Kidney capillary endothelial cell (primary cell): ENCODE results near the gene PLA2G15.

Source experiments
- DNase-seq: peaks from one replicate; pipeline ENCODE4 v3.0.0-alpha.2; 2018; ENCODE audit warnings: low spot score

The PLA2G15 gene

DNA sequence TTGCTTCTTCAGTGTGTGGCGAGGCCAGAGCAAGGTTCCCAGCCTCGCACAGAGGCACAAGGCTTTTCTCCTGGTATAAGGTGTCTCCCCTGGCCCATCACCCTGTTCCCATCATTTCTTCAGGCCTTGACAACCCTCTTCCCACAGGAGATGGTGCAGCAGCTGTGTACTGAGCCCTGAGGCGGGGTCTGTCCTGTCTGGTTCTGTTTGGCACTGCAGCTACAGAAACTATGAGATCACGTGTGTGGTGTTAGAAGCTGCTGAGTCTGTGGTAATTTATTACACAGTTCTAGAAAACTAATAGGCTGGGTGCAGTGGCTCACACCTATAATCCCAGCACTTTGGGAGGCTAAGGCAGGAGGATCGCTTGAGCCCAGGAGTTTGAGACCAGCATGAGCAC, 7.2 kb downstream of the PLA2G15 start:
- no peak for DNase-seq

DNA sequence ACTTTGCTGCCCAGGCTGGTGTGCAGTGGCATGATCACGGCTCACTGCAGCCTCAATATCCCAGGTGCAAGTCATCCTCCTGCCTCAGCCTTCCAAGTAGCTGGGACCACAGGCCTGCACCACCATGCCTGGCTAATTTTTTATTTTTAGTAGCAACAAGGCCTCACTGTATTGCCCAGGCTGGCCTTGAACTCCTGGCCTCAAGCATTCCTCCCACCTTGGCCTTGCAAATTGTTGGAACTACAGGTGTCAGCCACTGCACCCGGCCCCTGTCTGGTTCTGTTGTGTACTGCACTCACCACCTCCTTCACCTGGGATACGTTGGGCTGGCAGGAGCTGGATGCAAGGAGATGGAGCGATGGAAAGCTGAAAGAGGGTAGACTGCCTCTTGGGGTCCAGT, 8.5 kb downstream of the PLA2G15 start:
- no peak for DNase-seq

DNA sequence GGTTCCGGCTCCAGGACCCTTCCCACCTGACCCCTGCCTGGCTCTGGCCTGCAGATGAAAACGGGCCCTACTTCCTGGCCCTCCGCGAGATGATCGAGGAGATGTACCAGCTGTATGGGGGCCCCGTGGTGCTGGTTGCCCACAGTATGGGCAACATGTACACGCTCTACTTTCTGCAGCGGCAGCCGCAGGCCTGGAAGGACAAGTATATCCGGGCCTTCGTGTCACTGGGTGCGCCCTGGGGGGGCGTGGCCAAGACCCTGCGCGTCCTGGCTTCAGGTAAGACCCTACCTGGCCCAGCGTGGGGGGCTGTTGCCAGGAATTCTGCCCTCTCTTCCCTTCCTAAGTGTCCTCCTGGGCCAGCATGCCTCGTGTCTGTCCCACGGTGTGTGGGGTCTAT, 10.5 kb downstream of the PLA2G15 start:
- DNase-seq: no peak

DNA sequence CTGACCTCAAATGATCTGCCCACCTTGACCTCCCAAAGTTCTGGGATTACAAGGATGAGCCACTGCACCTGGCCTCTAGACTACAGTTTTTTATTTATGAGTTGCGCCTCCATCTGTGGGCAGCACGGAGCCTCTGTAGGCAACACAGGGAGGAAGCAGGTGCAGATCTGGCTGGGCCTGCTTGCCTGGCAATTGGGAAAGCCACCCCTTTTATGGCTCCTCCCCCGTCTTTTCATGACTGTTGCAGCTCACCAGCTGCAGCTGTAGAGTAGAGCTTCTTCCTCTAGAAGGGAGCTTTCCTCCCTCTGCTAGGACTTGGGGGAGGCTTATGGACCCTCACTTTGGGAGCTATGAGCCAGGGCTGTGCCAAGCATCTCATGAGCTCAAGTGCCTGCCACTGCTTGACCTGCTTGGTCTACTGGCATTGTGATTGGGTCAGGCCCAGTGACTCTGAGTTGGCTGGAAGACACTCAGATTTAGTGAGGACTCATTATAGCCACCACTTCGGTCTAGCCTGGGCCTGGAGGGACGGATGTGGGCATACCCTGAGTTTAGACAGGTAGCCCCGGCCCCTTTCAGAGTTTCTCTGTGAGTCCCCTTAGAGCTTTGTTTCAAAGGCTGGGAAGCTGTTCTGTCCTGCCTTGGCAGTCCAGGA, 12.2 kb downstream of the PLA2G15 start:
- DNase-seq: no peak

DNA sequence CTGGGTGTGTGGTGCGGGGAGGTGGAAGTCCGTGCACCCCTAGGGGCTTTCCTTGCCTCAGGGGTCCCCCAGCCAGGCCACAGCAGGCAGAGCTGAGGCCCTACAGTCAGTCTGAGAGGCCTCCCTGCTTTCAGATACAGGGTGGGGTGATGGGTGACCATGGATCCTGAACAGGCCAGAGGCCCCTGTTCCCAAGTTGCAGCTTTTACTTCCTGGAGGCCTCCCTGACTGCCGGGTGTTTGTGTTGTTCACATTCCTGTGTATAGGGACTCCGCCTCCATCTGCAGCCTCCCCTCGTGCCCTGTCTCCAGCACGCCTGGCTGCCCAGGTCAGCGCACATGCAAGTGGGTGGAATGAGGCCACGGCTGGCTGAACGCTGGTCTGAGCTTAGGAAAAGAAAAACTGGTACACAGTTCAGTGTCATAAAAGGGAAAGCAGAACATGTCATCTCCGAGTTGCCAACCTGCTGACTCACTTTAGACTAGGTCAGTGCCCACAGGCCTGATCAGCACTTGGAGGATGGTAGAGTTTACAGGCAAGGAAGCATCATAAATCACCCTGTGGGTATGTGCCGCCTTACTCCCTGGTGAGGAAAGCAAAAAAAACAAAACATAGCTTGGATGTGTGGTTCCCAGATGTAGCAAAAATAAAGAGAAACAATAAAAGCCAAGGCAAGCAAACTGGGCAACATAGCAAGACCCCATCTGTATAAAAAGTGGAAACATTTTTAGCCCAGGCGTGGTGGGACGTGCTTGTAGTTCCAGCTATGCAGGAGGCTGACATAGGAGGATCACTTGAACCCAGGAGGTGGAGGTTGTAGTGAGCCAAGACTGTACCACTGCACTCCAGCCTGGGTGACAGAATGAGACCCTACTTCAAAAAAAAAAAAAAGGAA, 13.0 kb downstream of the PLA2G15 start:
- no peak for DNase-seq

DNA sequence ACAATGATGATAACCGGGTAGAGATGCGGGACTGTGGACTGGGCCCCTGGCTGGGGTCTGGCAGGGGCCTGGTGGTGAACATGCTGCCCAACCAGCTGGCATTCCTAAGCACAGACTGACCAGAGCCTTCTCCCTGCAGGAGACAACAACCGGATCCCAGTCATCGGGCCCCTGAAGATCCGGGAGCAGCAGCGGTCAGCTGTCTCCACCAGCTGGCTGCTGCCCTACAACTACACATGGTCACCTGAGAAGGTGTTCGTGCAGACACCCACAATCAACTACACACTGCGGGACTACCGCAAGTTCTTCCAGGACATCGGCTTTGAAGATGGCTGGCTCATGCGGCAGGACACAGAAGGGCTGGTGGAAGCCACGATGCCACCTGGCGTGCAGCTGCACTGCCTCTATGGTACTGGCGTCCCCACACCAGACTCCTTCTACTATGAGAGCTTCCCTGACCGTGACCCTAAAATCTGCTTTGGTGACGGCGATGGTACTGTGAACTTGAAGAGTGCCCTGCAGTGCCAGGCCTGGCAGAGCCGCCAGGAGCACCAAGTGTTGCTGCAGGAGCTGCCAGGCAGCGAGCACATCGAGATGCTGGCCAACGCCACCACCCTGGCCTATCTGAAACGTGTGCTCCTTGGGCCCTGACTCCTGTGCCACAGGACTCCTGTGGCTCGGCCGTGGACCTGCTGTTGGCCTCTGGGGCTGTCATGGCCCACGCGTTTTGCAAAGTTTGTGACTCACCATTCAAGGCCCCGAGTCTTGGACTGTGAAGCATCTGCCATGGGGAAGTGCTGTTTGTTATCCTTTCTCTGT, 14.0 kb downstream of the PLA2G15 start:
- no peak for DNase-seq

DNA sequence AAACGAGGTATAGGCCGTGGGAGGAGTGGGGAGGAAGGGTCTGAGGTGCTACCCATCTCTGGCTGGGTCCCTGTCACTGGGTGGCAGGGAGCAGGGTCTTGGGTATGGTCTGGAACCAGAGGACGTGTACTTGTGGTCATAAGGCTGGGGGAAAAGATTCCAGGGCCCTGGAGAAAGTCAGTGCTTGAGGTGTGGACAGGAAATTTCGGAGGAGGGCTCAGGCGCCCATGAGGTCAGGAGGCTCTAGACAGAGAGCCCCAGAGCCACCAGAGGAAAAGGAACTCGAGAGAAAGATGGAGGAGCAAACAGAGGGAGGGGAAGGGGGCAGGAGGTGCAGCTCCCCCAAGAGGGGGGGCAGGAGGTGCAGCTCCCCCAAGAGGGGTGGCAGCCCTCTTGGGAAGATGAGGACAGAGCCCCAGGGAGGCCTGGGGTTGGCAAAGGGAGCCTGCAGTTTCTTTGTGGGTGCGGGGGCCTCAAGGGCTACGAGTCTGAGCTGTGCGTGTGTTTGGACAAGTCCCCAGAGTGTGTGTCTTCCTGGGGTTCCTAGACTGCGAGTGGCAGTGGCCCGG, 18.5 kb downstream of the PLA2G15 start:
- no peak for DNase-seq

DNA sequence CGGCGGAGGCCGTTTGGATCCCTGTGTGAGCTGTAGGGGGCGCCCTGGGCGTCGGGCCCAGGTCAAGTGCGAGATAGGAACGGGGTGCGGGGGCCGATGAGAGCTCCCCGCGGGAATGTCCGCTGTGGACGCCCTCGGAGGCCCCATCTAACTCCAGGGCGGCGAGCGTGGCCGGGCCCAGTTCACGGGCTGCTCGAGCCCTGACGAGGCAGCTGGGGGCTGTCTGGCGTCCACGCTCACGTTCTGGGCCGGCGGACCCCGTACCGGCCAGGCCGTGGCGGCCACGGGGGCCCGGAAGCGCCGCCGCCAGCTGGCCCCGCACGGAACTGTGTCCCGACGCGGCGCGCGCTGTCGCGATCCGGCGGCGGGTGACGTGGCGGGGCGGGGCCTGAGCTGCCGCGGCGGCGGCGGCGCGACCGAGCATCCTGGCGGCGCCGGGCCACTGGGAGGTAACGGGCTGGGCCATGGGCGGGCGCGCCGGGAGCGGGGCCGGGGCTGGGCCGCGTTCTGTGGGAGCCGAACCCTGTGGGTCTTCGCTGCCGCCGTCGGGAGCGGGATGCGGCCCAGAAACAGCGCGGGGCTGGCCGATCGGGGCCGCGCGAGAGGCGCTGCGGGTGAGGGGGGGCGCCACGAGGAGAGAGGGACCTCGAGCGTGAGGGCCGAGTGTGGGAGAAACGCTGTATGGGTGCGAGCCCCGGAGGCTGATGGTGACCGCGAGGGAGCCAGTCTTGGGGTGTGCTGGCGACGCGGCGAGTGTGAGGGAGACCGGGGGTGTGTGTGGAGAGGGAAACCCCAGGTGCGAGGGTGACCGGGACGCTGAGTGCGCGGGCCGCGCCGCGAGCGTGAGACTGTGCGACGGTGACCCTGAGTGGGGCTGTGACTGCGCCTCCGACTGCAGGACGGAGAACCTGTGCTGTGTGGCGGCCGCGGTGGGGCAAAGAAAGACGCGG, 19.2 kb downstream of the PLA2G15 start, which contains the start of gene SLC7A6:
SLC7A6 (plus strand) TSS at position 399 of the 950 bp plus-strand sequence. CDS start 10,201 bp downstream, outside the sequence.
- peak; percentile 75 for DNase-seq

DNA sequence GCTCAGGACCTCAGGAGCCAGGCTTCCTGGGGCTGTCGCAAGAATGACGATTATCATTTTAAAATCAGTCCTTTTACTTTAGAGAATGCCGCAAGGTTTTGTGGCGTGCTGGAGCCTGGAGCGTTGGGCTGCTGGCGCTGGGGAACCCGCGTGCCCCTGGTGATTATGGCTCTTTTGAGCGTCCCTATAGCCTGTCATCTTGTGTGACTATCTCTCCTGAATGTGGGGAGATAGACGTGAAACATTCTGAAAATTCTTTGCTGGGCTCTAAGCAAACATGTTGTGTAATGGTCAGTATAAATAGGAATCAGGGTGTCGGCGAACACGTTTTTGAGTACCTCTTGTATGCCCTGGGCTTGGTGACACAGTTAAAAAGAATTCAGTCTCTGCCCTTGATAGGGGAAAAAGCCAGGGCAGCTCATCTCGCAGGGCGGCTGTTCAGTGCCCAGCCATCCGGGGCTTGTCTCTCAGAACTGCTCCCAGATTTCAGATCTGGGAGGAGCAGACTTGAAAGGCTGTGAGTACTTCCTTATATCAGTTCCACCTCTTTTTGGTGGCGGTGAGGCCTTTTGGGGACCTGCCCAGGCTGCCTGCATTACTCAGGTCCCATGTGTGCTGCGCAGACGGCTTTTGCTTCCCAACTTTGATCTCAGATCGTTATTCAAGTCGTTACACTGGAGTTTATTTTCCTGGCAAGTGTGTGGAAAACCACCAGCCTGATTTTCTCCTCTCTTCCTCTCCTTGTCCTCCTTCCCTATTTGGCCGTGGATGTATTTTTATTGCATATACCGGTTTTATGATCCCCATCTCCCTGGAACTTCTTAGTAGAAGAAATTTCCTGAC, 20.1 kb downstream of the PLA2G15 start:
- DNase-seq: peak; percentile 67

DNA sequence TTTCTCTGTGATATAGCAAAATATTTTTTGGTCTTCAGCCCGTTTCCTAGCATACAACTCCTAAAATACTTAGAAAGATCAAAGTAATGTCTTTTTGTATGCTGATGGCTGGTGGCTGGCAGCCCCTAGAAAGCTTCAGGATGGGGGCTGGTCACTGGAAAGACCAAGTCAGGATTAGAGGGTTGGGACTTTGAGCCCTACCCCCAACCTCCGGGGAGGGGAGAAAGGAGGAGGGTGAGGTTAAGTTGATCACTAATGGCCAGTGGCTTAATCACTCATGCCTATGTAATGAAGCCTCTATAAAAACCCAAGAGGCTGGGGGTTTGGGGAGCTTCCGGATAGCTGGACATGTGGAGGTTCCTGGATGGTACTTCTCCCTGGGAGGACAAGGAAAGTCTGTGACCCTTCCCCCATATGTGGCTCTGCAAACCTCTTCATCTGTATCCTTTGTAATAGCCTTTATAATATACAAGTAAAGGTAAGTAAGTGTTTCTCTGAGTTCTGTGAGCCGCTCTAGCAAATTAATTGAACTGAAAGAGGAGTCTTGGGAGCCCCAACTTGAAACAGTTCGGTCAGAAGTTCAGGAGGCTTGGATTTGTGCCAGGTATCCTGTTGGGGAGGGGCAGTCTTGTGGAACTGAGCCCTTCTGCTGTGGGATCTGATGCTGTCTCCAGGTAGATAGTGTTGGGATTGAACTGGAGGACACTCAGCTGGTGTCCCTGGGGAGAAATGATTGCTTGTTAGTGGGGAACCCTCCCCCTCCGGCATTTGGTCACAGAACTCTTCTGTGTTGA, 22.6 kb downstream of the PLA2G15 start:
- DNase-seq: no peak

DNA sequence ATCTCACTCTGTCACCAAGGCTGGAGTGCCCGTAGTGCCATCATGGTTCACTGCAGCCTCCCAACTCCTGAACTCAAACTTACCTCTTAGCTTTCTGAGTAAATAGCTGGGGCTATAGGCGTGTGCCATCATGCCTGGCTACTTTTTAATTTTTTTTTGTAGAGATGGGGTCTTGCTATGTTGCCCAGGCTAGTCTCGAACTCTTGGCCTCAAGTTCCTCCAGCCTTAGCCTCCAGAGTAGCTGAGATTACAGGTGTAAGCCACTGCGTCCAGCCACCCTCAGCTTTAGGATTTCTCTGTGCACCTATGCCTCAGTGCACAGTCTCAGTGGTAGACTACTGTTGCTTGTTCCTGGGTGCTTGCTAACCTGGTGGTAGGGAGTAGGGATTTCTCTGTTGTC, 24.6 kb downstream of the PLA2G15 start:
- no peak for DNase-seq

DNA sequence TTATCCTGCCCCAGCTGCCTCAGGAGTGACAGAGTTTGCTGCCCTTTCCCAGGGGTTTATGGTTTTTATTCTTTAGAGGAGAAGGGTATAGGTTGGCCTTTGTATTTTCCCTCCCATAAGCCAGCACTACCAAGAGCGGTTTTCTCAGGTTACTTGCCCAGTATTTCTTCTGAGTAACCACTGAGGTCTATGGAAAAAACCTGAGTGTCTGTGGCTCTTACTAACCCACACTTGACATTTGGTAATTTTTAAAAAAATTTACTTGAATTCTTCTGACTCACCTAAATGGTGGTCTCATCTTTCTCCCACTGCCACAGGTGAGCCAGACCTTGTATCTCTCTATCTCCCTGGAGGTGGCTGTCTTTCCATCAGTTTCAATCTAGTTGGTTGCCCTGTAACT, 25.2 kb downstream of the PLA2G15 start:
- no peak for DNase-seq

DNA sequence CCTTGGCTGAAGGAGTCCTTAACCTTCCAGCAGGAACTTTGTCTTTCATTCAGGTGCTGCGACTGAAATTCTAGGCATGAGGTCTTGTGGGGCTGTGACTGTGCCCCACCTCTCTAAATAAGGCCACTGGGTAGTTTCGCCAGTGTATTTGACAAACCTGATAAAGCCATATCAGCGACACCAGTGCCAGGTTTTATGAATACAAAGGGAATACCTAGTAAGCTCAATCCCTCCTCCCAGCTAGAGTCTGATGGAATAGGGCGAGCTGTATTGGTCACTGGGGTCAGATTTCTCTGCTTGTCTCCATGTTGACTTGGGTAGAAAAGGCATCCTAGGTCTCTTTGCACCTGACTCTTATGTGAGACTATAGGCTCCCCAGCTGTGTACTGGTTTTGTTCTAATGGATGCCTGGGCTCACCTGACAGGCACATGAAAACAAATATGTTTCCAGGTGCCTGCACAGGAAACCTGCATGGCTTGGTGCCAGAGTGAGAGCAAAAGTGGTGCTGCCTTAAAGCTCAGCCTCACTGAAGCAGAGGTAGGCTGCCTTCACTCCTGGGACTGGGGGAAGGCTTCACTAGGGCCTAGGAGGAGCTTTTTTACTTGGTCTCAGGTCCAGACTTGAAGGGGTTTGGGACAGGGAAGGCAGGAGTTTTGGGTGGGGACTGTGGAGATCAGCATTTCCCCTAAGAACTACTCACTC, 27.5 kb downstream of the PLA2G15 start:
- no peak for DNase-seq

DNA sequence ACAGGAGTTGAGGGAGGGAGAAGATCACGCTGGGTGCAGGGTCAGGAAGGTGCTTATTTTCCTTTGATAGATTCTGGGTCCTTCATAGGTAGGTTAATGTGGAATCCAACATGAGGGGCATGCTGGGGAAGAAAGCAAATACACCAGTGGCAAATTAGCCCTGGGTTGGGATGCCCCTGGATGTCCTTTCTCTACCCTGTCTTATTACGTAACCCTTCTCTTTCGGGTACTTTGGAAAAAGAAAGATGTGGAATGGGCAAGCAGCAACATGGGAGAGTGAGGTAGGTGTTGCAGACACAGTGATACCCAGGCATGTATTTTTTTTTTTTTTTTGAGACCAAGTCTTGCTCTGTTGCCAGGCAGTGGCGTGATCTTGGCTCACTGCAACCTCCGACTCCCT, 28.3 kb downstream of the PLA2G15 start:
- DNase-seq: no peak

DNA sequence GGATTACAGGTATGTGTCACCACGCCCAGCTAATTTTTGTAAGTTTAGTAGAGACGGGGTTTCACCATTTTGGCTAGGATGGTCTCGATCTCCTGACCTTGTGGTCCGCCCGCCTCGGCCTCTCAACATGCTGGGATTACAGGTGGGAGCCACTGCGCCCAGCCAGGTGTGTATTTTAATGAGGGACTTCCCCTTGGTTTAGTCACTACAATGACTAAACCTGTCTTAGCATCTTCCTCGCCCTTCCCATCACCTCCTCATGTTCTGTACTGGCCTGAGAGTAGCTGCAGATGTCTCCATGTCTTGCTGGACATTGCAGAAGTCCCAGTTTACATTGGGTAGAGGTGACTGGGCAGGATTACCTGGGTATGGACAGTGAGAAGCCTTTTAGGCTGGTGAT, 28.7 kb downstream of the PLA2G15 start:
- DNase-seq: no peak

DNA sequence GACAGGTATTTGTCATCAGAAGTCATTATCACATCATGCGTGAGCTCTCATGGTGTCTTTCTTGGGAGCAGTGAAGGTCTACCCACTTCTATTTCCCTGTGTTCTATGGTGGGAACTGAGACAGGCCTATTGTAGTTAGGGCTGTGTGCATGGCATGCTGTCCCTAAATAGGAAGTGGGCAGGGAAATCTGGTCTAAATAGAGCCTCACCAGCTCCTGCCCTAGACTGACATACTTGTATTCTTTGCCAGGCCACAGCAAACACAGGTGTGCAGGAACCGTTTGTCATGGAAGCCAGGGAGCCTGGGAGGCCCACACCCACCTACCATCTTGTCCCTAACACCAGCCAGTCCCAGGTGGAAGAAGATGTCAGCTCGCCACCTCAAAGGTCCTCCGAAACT, 29.3 kb downstream of the PLA2G15 start:
- no peak for DNase-seq

DNA sequence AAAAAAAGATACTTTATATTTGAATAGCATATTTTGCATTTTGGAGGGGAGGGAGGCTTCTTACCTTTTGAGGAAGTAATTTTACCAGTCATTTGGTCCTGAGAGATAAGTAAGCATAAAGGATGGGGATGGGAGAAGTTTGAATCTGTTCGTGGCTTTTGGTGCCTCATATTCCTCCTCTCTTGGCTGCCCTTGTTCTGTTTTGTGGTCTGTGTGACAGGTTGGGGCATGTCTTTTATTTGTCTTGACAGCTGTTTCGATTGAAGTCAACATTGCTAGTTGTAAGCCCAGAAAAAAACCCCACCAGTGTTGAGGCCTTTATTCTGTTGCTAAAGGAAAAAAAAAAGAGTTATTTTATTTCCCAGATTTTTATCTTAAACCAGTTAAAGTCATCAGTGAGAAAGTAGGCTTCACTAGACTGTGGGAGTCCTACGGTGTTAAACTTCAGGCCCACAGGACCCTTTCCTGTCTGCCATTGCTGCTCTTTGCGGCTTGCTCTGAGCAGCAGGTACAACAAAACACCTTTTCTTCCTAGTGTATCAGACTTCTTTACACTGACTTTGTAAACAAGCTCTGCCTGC, 30.5 kb downstream of the PLA2G15 start:
- DNase-seq: no peak

DNA sequence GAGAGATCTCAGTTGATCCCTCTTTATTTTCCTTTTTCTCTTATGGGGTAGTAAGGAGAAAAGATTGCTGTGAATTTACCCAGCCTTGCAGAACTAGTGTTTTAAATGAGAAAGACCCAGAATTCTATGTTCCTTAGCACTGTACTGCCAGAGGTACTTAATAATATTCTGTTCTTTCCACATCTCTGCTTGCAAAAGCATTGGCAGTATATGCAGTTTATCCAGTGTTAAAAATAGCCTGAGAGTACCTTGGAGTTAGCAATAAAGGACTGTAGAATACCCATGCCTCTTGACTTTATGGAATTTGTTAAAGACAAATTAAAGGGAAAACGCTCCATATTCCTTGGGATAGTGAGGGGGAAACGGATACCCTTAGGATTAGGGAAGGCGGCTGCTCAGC, 31.1 kb downstream of the PLA2G15 start:
- no peak for DNase-seq
